Mucosa of stomach (tissue), 1 donor: Measurements from ENCODE around the gene QPCT.

Experiments
- H3K27me3 ChIP-seq: one replicate; pipeline ENCODE4 v1.7.0; 2013; ENCODE audit warnings: mild to moderate bottlenecking, low read length; ENCODE audit not compliant: control insufficient read depth, insufficient read depth
- H3K36me3 ChIP-seq: one replicate; pipeline ENCODE4 v1.7.0; 2013; ENCODE audit warnings: low read length; ENCODE audit not compliant: control insufficient read depth, insufficient read depth
- H3K4me1 ChIP-seq: one replicate; pipeline ENCODE4 v1.7.0; 2013; ENCODE audit warnings: mild to moderate bottlenecking, low read length; ENCODE audit not compliant: control insufficient read depth, insufficient read depth
- H3K4me3 ChIP-seq: one replicate; pipeline ENCODE4 v1.7.0; 2013; ENCODE audit warnings: low read length
- H3K9ac ChIP-seq: one replicate; pipeline ENCODE4 v1.7.0; 2013; ENCODE audit warnings: mild to moderate bottlenecking, low read length, moderate library complexity
- H3K9me3 ChIP-seq: one replicate; pipeline ENCODE4 v1.7.0; 2013; ENCODE audit warnings: mild to moderate bottlenecking, low read length, moderate library complexity; ENCODE audit not compliant: control insufficient read depth
- donor health status: Pancreatic carcinoma.

QPCT gene

DNA sequence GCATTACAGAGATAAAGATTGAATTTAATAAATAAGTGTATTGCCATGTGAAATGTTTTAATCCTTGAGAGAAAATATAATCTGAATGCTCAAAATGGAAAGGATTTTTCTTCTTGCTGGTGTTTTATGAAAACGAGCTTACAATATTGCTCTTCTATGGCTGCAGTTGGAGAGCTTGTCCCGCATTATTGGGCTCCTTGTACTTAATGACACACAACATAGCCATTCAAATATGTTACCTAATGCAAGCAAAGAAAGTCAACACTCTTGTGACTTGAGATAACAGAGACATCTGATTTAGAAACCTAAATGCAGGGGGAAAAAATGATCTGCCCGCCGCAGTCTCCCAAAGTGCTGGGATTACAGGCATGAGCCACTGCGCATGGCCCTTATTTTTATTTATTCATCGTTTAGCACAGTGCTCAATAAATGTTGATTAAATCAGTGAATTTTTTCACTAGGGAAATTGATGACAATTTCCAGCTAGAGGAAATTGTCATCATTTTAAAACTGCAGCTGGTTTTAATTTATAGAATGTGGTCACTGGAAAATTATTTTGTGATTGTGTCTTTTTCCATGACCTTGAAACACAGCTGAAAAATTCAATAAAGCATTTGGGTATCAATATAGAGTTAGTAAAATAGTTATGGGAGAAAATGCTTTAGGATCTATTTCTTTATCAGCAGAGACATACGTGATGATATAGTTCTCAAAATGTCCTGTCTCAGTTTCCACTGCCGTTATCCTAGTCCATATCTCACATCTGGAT is 17.4 kb upstream of the QPCT start:
- Histone ChIP-seq H3K9ac (no peak overlapping the region), H3K4me1 (peaks cover 5% of the 10 kb centered on the region), H3K27me3 (no peaks in the 10 kb centered on the region), H3K4me3 (no peak overlapping the region), H3K36me3 (no peaks in the 10 kb centered on the region), H3K9me3 (no peaks in the 10 kb centered on the region)

- Histone ChIP-seq H3K9ac (no peak overlapping the region), H3K4me3 (no peak overlapping the region), H3K4me1 (peaks cover 5% of the 10 kb centered on the region), H3K27me3 (no peaks in the 10 kb centered on the region), H3K9me3 (no peaks in the 10 kb centered on the region), H3K36me3 (no peaks in the 10 kb centered on the region)
Observed at GRCh38 chr2:37330681-37331080, 13.7 kb upstream of the QPCT start.

DNA sequence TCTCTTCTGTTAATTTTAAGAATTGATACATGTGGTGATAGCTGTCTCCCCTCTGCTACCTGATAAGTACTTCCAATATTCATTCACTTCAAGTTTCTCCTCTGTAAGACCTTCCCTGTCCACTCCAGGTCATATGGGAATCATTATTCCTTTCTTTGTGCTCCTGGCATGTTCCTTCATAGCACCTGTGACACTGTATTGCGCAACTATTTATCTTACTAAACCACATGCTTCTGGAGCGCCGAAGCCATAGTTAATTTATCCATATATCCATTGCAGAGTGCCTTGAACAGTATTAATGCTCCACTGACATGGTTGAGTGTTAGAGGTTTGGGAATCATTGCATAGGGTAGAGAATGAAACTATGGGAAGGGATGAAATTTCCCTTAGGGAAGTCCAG is 11.9 kb upstream of the QPCT start:
- H3K27me3 ChIP-seq, result no peaks in the 10 kb centered on the region
- no peak overlapping the region for H3K9ac ChIP-seq
- no peaks in the 10 kb centered on the region for H3K9me3 ChIP-seq
- no peaks in the 10 kb centered on the region for H3K4me1 ChIP-seq
- H3K4me3 ChIP-seq, result no peak overlapping the region
- no peaks in the 10 kb centered on the region for H3K36me3 ChIP-seq

DNA sequence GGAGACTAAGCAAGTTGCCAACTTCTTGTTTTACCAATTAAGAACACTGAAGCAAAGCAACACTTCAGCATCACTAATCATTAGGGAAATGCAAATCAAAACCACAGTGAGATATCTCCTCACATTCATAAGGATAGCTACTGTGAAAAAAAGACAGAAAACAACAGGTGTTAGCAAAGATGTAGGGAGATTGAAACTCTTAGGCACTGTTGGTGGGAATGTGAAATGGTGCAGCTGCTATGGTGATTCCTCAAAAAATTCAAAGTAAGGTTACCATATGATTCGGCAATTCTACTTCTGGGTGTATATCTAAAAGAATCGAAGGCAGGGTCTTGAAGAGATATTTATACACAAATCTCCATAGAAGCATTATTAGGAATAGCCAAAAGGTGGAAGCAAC is 11.2 kb upstream of the QPCT start:
- Histone ChIP-seq H3K27me3 (no peaks in the 10 kb centered on the region), H3K9ac (no peak overlapping the region), H3K4me3 (no peak overlapping the region), H3K36me3 (no peaks in the 10 kb centered on the region), H3K9me3 (no peaks in the 10 kb centered on the region), H3K4me1 (no peaks in the 10 kb centered on the region)

- no peaks in the 10 kb centered on the region for H3K4me1 ChIP-seq
- H3K4me3 ChIP-seq, result no peak overlapping the region
- H3K9ac ChIP-seq, result no peak overlapping the region
- H3K36me3 ChIP-seq, result no peaks in the 10 kb centered on the region
- no peaks in the 10 kb centered on the region for H3K27me3 ChIP-seq
- H3K9me3 ChIP-seq, result no peaks in the 10 kb centered on the region
Observed at GRCh38 chr2:37335604-37336003, 8.8 kb upstream of the QPCT start.

DNA sequence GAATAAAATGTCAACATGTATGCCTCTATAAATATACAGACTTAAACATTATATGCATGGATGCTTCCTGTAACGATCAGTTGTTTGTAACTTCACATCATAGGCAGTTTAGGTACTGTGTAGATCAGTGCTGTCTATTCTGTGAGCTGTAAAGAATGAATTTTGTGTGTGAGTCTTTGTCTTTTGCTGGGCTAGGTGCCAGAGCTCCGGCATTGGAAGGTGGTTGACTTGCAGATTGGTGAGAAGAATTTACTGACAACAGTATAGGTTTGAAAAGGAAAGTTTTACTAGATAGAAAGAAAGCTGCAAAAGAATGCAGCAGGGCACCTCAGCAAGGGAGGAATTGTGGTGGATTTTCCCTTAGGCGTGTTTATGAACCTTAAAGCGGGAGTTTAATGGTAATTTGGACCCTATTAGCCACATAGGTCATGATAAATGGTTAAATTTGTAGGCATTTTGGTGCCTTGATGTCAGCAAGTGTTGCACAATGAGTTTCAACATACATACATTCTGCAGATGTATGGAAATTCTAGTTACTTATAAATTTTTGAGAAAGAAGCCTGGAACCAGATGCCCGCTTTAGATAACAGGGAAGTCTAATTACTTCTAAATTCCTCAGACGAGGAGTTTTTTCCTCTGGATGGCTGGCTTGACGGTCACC is 6.7 kb upstream of the QPCT start:
- Histone ChIP-seq H3K4me1 (no peaks in the 10 kb centered on the region), H3K4me3 (no peak overlapping the region), H3K27me3 (no peaks in the 10 kb centered on the region), H3K9ac (no peak overlapping the region), H3K9me3 (no peaks in the 10 kb centered on the region), H3K36me3 (no peaks in the 10 kb centered on the region)

- H3K4me3 ChIP-seq, result no peak overlapping the region
- no peaks in the 10 kb centered on the region for H3K27me3 ChIP-seq
- no peaks in the 10 kb centered on the region for H3K36me3 ChIP-seq
- peaks cover 5% of the 10 kb centered on the region for H3K4me1 ChIP-seq
- no peaks in the 10 kb centered on the region for H3K9me3 ChIP-seq
- no peak overlapping the region for H3K9ac ChIP-seq
Observed at GRCh38 chr2:37338933-37339332, 5.5 kb upstream of the QPCT start.

- H3K4me1 ChIP-seq, result peaks cover 5% of the 10 kb centered on the region
- no peaks in the 10 kb centered on the region for H3K9me3 ChIP-seq
- no peak overlapping the region for H3K4me3 ChIP-seq
- peaks cover 3% of the 10 kb centered on the region for H3K27me3 ChIP-seq
- no peaks in the 10 kb centered on the region for H3K36me3 ChIP-seq
- no peak overlapping the region for H3K9ac ChIP-seq
Observed at GRCh38 chr2:37340637-37341036, 3.8 kb upstream of the QPCT start.

DNA sequence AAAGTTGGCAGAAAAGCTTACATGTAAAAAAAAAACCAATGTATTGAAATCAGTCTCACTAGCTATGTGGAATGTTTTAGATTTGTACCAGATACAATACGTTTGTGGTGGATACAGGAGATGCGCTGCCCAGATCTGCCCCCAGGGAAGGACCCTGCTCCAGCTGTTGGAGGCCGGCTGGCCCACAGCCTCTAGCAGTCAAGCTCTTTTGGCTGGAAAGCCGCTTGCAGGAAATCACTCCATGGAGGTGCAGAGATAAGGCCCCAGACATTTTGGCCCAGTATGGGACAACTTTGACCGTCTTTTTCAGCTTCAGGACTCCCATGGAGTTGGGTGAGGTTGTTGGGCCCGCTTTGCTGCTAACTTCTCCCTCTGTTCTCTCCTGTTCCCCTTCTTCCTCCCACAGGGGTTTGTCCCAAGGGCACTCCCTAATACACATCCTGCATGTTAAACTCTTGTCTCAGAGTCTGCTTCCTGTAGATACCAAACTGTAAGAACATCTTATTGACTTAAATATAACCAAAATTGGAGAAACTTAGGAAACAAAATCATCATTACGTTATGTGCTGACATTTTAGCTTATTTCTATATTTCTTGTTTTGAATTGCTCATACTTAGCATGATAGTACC is 1.7 kb upstream of the QPCT start:
- Histone ChIP-seq H3K27me3 (peaks cover 3% of the 10 kb centered on the region), H3K9me3 (no peaks in the 10 kb centered on the region), H3K9ac (no peak overlapping the region), H3K4me3 (no peak overlapping the region), H3K4me1 (peaks cover 5% of the 10 kb centered on the region), H3K36me3 (no peaks in the 10 kb centered on the region)

GRCh38 chr2:37343537-37344434 is 644 bp upstream of the QPCT start:
- H3K9ac ChIP-seq, result peak overlapping the region; percentile 60
- H3K36me3 ChIP-seq, result no peaks in the 10 kb centered on the region
- H3K27me3 ChIP-seq, result peaks cover 3% of the 10 kb centered on the region
- no peak overlapping the region for H3K4me3 ChIP-seq
- peaks cover 5% of the 10 kb centered on the region for H3K4me1 ChIP-seq
- no peaks in the 10 kb centered on the region for H3K9me3 ChIP-seq

DNA sequence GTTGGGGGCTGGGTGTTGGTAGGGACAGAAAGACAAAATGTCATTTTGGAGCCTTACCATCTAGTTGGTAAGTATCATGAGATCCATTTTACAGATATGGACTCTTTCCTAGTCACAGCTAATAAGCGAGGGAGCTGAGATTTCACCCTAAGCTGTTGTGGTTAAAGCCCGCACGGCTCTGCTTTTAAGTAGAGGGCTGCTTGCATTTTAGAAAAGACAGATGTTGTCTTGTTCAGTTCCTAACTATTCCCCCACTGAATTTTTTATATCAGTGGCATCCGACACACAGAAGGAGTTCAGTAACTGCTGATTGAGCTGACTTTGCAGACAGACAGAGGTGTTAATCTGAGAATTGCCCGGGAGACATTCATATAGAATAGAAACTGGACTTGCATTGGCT is 3.7 kb downstream of the QPCT start:
- Histone ChIP-seq H3K4me1 (peaks cover 14% of the 10 kb centered on the region), H3K36me3 (no peaks in the 10 kb centered on the region)

More for the DNA sequence above, 3.7 kb downstream of the QPCT start:
- Histone ChIP-seq H3K9ac (no peak overlapping the region), H3K27me3 (peaks cover 3% of the 10 kb centered on the region), H3K4me3 (no peak overlapping the region), H3K9me3 (no peaks in the 10 kb centered on the region)
